Stimulated activated CD4-positive, alpha-beta T cell treated with anti-CD3 and anti-CD28 coated beads, Interleukin-4, amount 100 ng/mL, for 4 hours (primary cell): ENCODE results near the gene FGF11.

ENCODE experiments used
- DNase-seq, 2 experiments: peaks; one replicate each; pipeline ENCODE4 v3.0.0-alpha.2; 2020

The FGF11 gene

GRCh38 chr17:7408863-7409262 lies 30.4 kb upstream of the FGF11 start:
- no peak for DNase-seq

- no peak for DNase-seq
Observed at GRCh38 chr17:7409716-7410115, 29.6 kb upstream of the FGF11 start.

- no peak for DNase-seq
Observed at GRCh38 chr17:7410634-7411426, 28.5 kb upstream of the FGF11 start.

GRCh38 chr17:7411427-7411750 lies 27.9 kb upstream of the FGF11 start:
- DNase-seq = no peak

DNA sequence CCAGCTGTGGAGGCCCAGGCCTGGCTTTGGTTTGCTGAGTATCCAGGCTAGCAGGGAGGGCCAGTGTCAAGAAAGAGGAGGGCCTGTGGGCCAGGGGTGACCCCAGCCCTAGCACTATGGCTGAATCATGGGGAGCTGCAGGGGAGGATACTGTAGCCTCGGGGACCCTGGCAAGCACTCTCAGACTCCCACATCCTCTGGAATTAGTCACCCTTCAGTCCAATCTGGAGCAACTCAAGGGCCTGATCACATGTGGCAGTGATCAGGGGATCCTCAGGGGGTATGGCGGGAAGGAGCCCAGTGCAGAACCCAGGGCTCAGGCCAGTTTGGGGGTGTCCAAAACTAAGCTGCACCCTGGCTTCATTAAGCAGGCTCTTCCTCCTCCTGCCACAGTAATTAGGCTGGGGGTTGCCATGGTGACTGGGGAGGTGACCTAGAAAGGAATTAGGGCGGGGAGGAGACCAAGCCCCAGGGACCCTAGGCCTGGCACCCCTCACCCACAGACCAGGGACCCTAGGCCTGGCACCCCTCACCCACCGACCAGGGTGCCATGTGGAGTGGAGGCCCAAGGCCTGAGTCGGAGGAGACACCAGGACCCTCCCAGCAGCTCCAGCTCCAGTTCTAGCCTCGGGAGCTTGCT lies 25.8 kb upstream of the FGF11 start:
- DNase-seq = no peak

DNA sequence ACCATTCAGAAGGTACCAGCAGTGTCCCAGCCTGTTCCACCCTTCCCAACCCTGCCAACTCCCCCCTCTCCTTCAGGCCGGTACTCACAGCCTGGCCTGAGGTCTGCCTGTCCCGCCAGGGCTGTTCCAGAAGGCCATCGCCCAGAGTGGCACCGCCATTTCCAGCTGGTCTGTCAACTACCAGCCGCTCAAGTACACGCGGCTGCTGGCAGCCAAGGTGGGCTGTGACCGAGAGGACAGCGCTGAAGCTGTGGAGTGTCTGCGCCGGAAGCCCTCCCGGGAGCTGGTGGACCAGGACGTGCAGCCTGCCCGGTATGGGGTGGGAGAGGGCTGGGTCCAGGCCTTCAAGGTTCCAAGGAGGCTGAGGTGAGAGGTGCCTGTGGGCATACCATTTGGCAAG lies 24.5 kb upstream of the FGF11 start:
- DNase-seq = no peak

GRCh38 chr17:7415784-7416183 lies 23.5 kb upstream of the FGF11 start:
- no peak for DNase-seq

DNA sequence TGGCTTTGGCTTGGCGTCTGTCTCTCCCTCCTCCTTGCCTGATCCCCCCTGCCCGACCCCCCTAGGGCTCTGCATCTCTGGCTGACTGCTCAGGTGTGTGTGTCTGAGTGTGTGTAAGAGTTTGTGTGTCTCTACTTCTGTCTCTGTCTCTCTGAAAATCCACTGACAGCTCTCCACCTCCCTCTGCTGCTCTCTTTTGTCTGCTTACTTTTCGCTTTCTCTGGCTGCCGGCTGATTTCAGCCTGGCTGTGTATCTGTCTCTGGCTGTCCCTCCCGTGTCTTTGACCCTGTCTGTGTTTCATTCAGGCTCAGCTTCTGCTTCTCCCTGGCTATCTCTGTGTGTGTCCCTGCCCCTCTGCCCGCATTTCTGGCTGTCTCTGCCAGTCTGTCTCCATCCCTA lies 23.0 kb upstream of the FGF11 start:
- DNase-seq = no peak

DNA sequence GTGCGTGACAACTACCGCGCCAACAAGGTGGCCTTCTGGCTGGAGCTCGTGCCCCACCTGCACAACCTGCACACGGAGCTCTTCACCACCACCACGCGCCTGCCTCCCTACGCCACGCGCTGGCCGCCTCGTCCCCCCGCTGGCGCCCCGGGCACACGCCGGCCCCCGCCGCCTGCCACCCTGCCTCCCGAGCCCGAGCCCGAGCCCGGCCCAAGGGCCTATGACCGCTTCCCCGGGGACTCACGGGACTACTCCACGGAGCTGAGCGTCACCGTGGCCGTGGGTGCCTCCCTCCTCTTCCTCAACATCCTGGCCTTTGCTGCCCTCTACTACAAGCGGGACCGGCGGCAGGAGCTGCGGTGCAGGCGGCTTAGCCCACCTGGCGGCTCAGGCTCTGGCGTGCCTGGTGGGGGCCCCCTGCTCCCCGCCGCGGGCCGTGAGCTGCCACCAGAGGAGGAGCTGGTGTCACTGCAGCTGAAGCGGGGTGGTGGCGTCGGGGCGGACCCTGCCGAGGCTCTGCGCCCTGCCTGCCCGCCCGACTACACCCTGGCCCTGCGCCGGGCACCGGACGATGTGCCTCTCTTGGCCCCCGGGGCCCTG lies 22.2 kb upstream of the FGF11 start:
- no peak for DNase-seq

GRCh38 chr17:7418472-7419152 lies 20.7 kb upstream of the FGF11 start:
- no peak for DNase-seq

- no peak for DNase-seq
Observed at GRCh38 chr17:7419819-7420610, 19.3 kb upstream of the FGF11 start, which contains the start of gene SPEM1. SPEM1 (plus strand) TSS chr17:7420324; CDS start chr17:7420385, 61 bp downstream.

- no peak for DNase-seq
Observed at GRCh38 chr17:7421186-7421585, 18.1 kb upstream of the FGF11 start.

- DNase-seq = no peak
Observed at GRCh38 chr17:7423679-7424078, 15.6 kb upstream of the FGF11 start.

DNA sequence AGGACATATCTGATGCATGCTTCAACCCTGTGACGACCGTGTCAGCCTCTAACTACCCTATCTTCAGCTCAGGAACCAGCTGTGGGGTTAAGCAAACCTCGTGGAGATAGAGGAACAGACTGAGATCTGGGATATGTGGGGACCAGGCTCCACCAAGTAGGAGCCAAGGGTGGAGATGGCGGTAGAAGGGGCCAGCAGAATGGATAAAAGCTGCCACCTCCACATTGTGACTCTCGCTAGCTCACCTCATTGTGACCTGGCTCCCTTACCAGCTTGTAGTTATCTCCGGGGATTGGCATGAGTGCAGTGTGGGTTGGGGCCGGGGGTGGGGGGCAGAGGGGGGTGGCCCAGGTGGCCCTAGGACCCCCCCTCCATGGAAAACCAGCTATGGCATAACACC lies 14.0 kb upstream of the FGF11 start, which contains the start of gene SPEM2:
TSS of gene SPEM2 (plus strand) at position 301 of the 400 bp plus-strand sequence. CDS start at position 374, 73 bp downstream.
- no peak for DNase-seq

GRCh38 chr17:7425756-7426155 lies 13.6 kb upstream of the FGF11 start:
- DNase-seq = no peak

GRCh38 chr17:7426203-7426863 lies 13.0 kb upstream of the FGF11 start:
- DNase-seq = no peak

DNA sequence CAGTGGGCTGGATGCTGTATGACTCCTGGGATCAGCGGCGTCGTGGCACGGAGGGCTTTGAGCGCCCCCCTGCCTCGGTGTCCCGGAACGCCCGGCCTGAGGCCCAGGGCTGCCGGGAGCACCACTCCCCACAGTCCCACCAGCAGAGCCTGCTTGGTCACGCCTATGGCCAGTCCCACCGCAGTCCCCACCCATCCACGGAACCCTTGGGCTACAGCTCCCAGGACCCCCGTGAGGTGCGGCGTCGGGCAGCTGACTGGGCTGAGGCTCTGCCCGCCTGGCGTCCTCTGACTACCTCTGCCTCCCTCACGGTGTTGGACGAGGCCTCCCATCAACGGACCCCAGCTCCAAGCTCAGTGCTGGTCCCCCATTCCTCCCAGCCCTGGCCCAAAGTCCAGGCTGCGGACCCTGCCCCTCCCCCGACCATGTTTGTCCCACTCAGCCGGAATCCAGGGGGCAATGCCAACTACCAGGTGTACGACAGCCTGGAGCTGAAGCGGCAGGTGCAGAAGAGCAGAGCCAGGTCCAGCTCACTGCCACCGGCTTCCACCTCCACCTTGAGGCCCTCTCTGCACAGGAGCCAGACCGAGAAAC lies 12.3 kb upstream of the FGF11 start:
- no peak for DNase-seq

DNA sequence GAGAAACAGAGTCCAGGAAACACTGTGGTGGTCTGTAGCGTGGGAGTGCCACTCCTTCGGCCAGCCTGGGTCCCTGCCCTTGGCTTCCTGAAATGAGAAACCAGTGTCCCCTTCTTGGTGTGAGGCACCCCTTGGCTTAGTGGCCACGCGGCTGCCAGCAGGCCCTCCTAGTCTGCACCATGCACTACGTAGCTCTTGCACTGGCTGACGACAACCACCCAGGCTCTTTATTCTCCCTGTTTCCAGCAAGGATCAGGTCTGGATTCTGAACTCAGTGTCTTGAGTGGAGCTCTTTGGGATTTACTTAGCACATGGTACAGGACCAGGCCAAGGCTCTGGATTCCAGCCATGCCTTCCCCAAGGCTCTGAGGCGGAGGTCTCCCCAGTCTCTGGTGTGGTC lies 11.8 kb upstream of the FGF11 start:
- no peak for DNase-seq

GRCh38 chr17:7428557-7428956 lies 10.8 kb upstream of the FGF11 start, which contains the start of gene SPEM3:
SPEM3 (plus strand) TSS chr17:7428857; CDS start chr17:7428903, 46 bp downstream.
- DNase-seq = no peak

- DNase-seq = no peak
Observed at GRCh38 chr17:7429722-7430121, 9.6 kb upstream of the FGF11 start.

GRCh38 chr17:7431231-7431630 lies 8.1 kb upstream of the FGF11 start:
- DNase-seq = no peak

GRCh38 chr17:7432296-7432695 lies 7.0 kb upstream of the FGF11 start:
- no peak for DNase-seq
